H1 (cell line): Measurements from ENCODE around the gene XPOT. TPM values are rescaled to one million over a fixed set of nuclear protein-coding genes. Genes with fewer than 3 reads are reported as not detected.

Experiments used
- CTCF ChIA-PET: fragments of 300-600 bp; sonication (Branson Sonifier 250); formaldehyde crosslinking; loops from one replicate; lab custom pipeline; 2021; ENCODE audit not compliant: partially characterized antibody; lab: Charles Lee
- POLR2A ChIA-PET: fragments of 300-600 bp; sonication (Branson Sonifier 250); formaldehyde crosslinking; loops from one replicate; lab custom pipeline; 2021; ENCODE audit warnings: inconsistent platforms; ENCODE audit not compliant: partially characterized antibody; lab: Charles Lee
- DNase-seq, 2 experiments: peaks; one replicate each; pipeline versions ENCODE4 v3.0.0 to v3.0.0-alpha.2; 2010 to 2022; ENCODE audit warnings: low spot score in 2 of 2, low read depth in 1 of 2, mixed read lengths in 1 of 2
- FAIRE-seq: peaks from 2 replicates; lab custom pipeline; 2011; peaks lifted over from hg19 to GRCh38; lab: Jason Lieb, UNC
- H2AFZ ChIP-seq: 2 replicates; pipeline ENCODE4 v1.8.1; 2012; ENCODE audit warnings: low read length, inconsistent platforms
- H2AK5ac ChIP-seq: 2 replicates; pipeline ENCODE4 v1.6.1; 2013; ENCODE audit warnings: low read depth, low read length
- H2BK120ac ChIP-seq: replicated peaks from 2 replicates; pipeline ENCODE3; 2013; ENCODE audit warnings: low read depth, low read length, inconsistent platforms
- H2BK12ac ChIP-seq: 2 replicates; pipeline ENCODE4 v1.6.1; 2013; ENCODE audit warnings: low read depth, low read length
- H2BK15ac ChIP-seq: 2 replicates; pipeline ENCODE4 v1.6.1; 2013; ENCODE audit warnings: low read length
- H2BK20ac ChIP-seq: 2 replicates; pipeline ENCODE4 v1.6.1; 2013; ENCODE audit warnings: low read length
- H2BK5ac ChIP-seq: 2 replicates; pipeline ENCODE4 v1.6.1; 2013; ENCODE audit warnings: low read depth, low read length
- H3K14ac ChIP-seq: 2 replicates; pipeline ENCODE4 v1.6.1; 2013; ENCODE audit warnings: inconsistent platforms; ENCODE audit not compliant: insufficient read length
- H3K18ac ChIP-seq: 2 replicates; pipeline ENCODE4 v1.6.1; 2013; ENCODE audit warnings: low read length; ENCODE audit errors: extremely low read depth
- H3K23ac ChIP-seq: 2 replicates; pipeline ENCODE4 v1.6.1; 2013; ENCODE audit warnings: inconsistent platforms; ENCODE audit not compliant: insufficient read length
- H3K23me2 ChIP-seq: 2 replicates; pipeline ENCODE4 v1.6.1; 2013; ENCODE audit warnings: low read depth, low read length
- H3K27ac ChIP-seq: 2 replicates; pipeline ENCODE4 v1.6.1; 2011; ENCODE audit warnings: low read depth, low read length, inconsistent platforms
- H3K27me3 ChIP-seq, 4 experiments: replicated peaks in 1 of 4; 1 replicate in 1 of 4; 2 replicates in 3 of 4; pipeline versions ENCODE4 v1.6.1 to v1.8.1; 2011 to 2013; ENCODE audit warnings: low read length in 3 of 4, mild to moderate bottlenecking in 3 of 4, inconsistent platforms in 2 of 4, mixed read lengths in 2 of 4, moderate library complexity in 1 of 4; ENCODE audit not compliant: control insufficient read depth in 3 of 4, insufficient read depth in 3 of 4; ENCODE audit errors: extremely low read depth in 1 of 4
- H3K36me3 ChIP-seq, 4 experiments: 2 replicates each; pipeline versions ENCODE4 v1.6.1 to v1.8.1; 2011 to 2013; ENCODE audit warnings: mild to moderate bottlenecking in 4 of 4, low read length in 3 of 4, moderate library complexity in 2 of 4, control low read depth in 1 of 4, inconsistent platforms in 1 of 4; ENCODE audit not compliant: insufficient read depth in 4 of 4, control insufficient read depth in 2 of 4
- H3K4ac ChIP-seq: replicated peaks from 2 replicates; pipeline ENCODE3; 2013; ENCODE audit warnings: low read length, low read depth, mixed read lengths, inconsistent platforms; ENCODE audit not compliant: insufficient read length
- H3K4me1 ChIP-seq, 4 experiments: replicated peaks in 1 of 4; 1 replicate in 1 of 4; 2 replicates in 3 of 4; pipeline versions ENCODE4 v1.6.1 to v1.8.1; 2011 to 2013; ENCODE audit warnings: low read length in 3 of 4, inconsistent platforms in 2 of 4, mixed read lengths in 1 of 4; ENCODE audit not compliant: insufficient read depth in 4 of 4, control insufficient read depth in 3 of 4
- H3K4me2 ChIP-seq, 2 experiments: 2 replicates each; pipeline versions ENCODE4 v1.6.1 to v1.8.1; 2011 to 2013; ENCODE audit warnings: low read depth in 2 of 2, low read length in 2 of 2, control low read depth in 1 of 2, inconsistent platforms in 1 of 2, mild to moderate bottlenecking in 1 of 2; ENCODE audit not compliant: insufficient read depth in 1 of 2
- H3K4me3 ChIP-seq, 4 experiments: fragments of 200-600, 300-600 bp in 1 of 4; sonication (generic), shearing (Covaris generic), sonication (Bioruptor Twin) in 1 of 4; 2 replicates each; pipeline versions ENCODE4 v1.5.1 to v1.8.1; 2011 to 2016; ENCODE audit warnings: low read length in 4 of 4, low read depth in 3 of 4, control low read depth in 2 of 4, inconsistent platforms in 2 of 4, mild to moderate bottlenecking in 2 of 4, mixed read lengths in 1 of 4, moderate library complexity in 1 of 4; ENCODE audit not compliant: insufficient read depth in 2 of 4; ENCODE audit errors: extremely low read depth in 1 of 4
- H3K56ac ChIP-seq: replicated peaks from 2 replicates; pipeline ENCODE3; 2013; ENCODE audit warnings: low read depth, mild to moderate bottlenecking, mixed read lengths, low read length, inconsistent platforms; ENCODE audit not compliant: insufficient read length
- H3K79me1 ChIP-seq: 2 replicates; pipeline ENCODE4 v1.6.1; 2013; ENCODE audit warnings: low read depth, low read length, control low read depth
- H3K79me2 ChIP-seq, 2 experiments: 2 replicates each; pipeline versions ENCODE4 v1.6.1 to v1.8.1; 2012 to 2013; ENCODE audit warnings: low read length in 2 of 2, mild to moderate bottlenecking in 2 of 2, inconsistent platforms in 1 of 2; ENCODE audit not compliant: insufficient read depth in 2 of 2, control insufficient read depth in 1 of 2
- H3K9ac ChIP-seq, 4 experiments: replicated peaks in 1 of 4; 1 replicate in 1 of 4; 2 replicates in 3 of 4; pipeline versions ENCODE4 v1.6.1 to v1.8.1; 2011 to 2013; ENCODE audit warnings: low read depth in 3 of 4, low read length in 3 of 4, control low read depth in 2 of 4, mild to moderate bottlenecking in 2 of 4, moderate library complexity in 2 of 4, inconsistent platforms in 1 of 4; ENCODE audit errors: extremely low read depth in 1 of 4
- H3K9me3 ChIP-seq, 2 experiments: 2 replicates each; pipeline versions ENCODE4 v1.6.1 to v1.8.1; 2012 to 2013; ENCODE audit warnings: mild to moderate bottlenecking in 2 of 2, moderate library complexity in 2 of 2, control low read depth in 1 of 2, inconsistent platforms in 1 of 2, low read depth in 1 of 2, low read length in 1 of 2, mixed read lengths in 1 of 2; ENCODE audit not compliant: insufficient read depth in 2 of 2
- H4K20me1 ChIP-seq, 2 experiments: replicated peaks in 1 of 2; 2 replicates each; pipeline versions ENCODE3 to v1.8.1; 2011 to 2013; ENCODE audit warnings: inconsistent platforms in 2 of 2, low read length in 2 of 2, mild to moderate bottlenecking in 1 of 2; ENCODE audit not compliant: insufficient read depth in 2 of 2, control insufficient read depth in 1 of 2
- H4K5ac ChIP-seq: 2 replicates; pipeline ENCODE4 v1.6.1; 2013; ENCODE audit warnings: low read length, low read depth, mixed read lengths, inconsistent platforms; ENCODE audit not compliant: insufficient read length
- H4K8ac ChIP-seq: 2 replicates; pipeline ENCODE4 v1.8.0; 2013; ENCODE audit warnings: mild to moderate bottlenecking, moderate library complexity, low read length, inconsistent platforms; ENCODE audit not compliant: insufficient read depth; ENCODE audit errors: extremely low read depth
- H4K91ac ChIP-seq: replicated peaks from 2 replicates; pipeline ENCODE3; 2013; ENCODE audit warnings: low read length, mixed read lengths, inconsistent platforms; ENCODE audit not compliant: insufficient read length
- ASH2L ChIP-seq: fragments of 200-600, 300-600 bp; sonication (generic); IDR thresholded peaks from one replicate; pipeline ENCODE4 v1.7.1; 2017; ENCODE audit warnings: low read length
- CEBPB ChIP-seq: IDR thresholded peaks from 2 replicates; pipeline ENCODE4 v1.6.1; 2012; ENCODE audit warnings: low read depth, low read length
- CHD2 ChIP-seq: IDR thresholded peaks from 2 replicates; pipeline ENCODE4 v1.6.1; 2012; ENCODE audit warnings: low read length, improper control_type of control experiment
- EZH2 ChIP-seq: fragments of 200-600 bp; sonication (generic); IDR thresholded peaks from 2 replicates; pipeline ENCODE4 v1.7.1; 2012; ENCODE audit warnings: low read depth, mild to moderate bottlenecking, moderate library complexity, low read length, inconsistent platforms; ENCODE audit not compliant: severe bottlenecking
- HDAC2 ChIP-seq, 2 experiments: fragments of 300-600 bp in 1 of 2; sonication (generic) in 1 of 2; IDR thresholded peaks; 2 replicates each; pipeline ENCODE4 v1.6.1; 2011 to 2012; ENCODE audit warnings: low read depth in 2 of 2, low read length in 2 of 2, mild to moderate bottlenecking in 2 of 2, moderate library complexity in 2 of 2, borderline replicate concordance in 1 of 2, inconsistent platforms in 1 of 2
- KDM1A ChIP-seq: fragments of 200-600, 300-600 bp; sonication (generic); IDR thresholded peaks from 2 replicates; pipeline ENCODE4 v1.7.1; 2016; ENCODE audit warnings: mild to moderate bottlenecking, low read length, borderline replicate concordance
- NANOG ChIP-seq: IDR thresholded peaks from 2 replicates; pipeline ENCODE4 v1.6.1; 2011; ENCODE audit warnings: low read length, low read depth, mild to moderate bottlenecking, inconsistent platforms; ENCODE audit not compliant: insufficient read depth, poor library complexity, severe bottlenecking
- POLR2A ChIP-seq, 2 experiments: IDR thresholded peaks; 1 replicate in 1 of 2; 2 replicates in 1 of 2; pipeline ENCODE4 v1.6.1; 2011; ENCODE audit warnings: low read depth in 2 of 2, low read length in 2 of 2, mild to moderate bottlenecking in 2 of 2; ENCODE audit errors: control extremely low read depth in 1 of 2
- POU5F1 ChIP-seq: IDR thresholded peaks from 2 replicates; pipeline ENCODE4 v1.6.1; 2011; ENCODE audit warnings: low read depth, mild to moderate bottlenecking, low read length, moderate library complexity
- RNF2 ChIP-seq: fragments of 200-900, 300-1000 bp; sonication (generic); IDR thresholded peaks from 2 replicates; pipeline ENCODE4 v1.7.1; 2016; ENCODE audit warnings: borderline replicate concordance, low read depth, mild to moderate bottlenecking, antibody characterized with exemption, low read length; ENCODE audit not compliant: poor library complexity, severe bottlenecking; ENCODE audit errors: missing control alignments
- TBP ChIP-seq: IDR thresholded peaks from 2 replicates; pipeline ENCODE4 v1.6.1; 2011; ENCODE audit warnings: low read depth, low read length, improper control_type of control experiment
- WGBS, 2 experiments: shearing (Covaris generic) in 1 of 2; methylation state at CpG; one replicate each; pipeline versions ENCODE4 v1.1.6 to v1.1.7; 2013 to 2015; ENCODE audit warnings: low lambda C conversion rate in 2 of 2, mixed read lengths in 2 of 2, inconsistent platforms in 1 of 2, low coverage in 1 of 2, missing lambda C conversion rate in 1 of 2; ENCODE audit not compliant: insufficient replicate concordance in 2 of 2, insufficient coverage in 1 of 2, insufficient read length in 1 of 2; ENCODE audit errors: extremely low coverage in 1 of 2, missing lambda C conversion rate in 1 of 2; 5-methylcytosine and 5-hydroxymethylcytosine counted together
- polyA plus RNA-seq, 7 experiments: library from polyadenylated mRNA; depleted of rRNA in 3 of 7; stranded (reverse) in 5 of 7; unstranded in 2 of 7; fragments of >200 nt in 5 of 7; fragments of 200-250 nt in 2 of 7; gene quantifications; 1 replicate in 5 of 7; 2 replicates in 1 of 7; 4 replicates in 1 of 7; pipeline versions ENCODE4 v1.2.1 to v1.2.3, GENCODE V29; 2011 to 2013; ENCODE audit warnings: missing spikeins in 2 of 7, mixed read lengths in 2 of 7
- total RNA-seq: library from RNA; stranded (reverse); fragmentation: NEBNext Ultra II Directional; extraction: Animal tissue kit (Norgen Biotek cat#: 25700); gene quantifications from 2 replicates; pipeline ENCODE4 v1.2.1, GENCODE V29; 2021
- TF ChIP-seq, protein P1 (sequence below): IDR thresholded peaks from 2 replicates; pipeline ENCODE4 v1.6.1; 2012; ENCODE audit warnings: inconsistent platforms
- TF ChIP-seq, protein P2 (sequence below): IDR thresholded peaks from 2 replicates; pipeline ENCODE4 v1.6.1; 2012; ENCODE audit warnings: inconsistent platforms

XPOT gene
- total and polyA plus RNA-seq, 2 of the 8 experiments (the other 6 are each of a cell fraction or from before 2014, with no cell fraction given) = 38.8 to 176 TPM

DNA sequence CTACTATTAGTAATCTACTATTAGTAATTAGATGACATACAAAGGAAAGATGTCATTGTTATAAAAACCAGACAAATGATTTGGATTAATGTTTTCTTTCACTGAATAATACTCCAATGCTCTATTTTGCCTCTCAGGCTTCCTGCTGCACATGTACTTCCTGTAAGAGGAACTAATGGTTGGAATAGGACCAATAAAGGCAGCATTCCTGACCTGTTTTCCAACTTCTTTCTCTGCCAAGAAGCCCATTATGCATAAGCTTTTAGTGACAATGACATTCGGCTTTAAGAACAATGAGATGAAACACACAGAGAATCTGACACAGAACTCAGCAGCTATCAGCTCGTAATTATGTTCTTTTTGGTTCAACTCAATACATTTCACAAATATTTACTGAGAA is 8.5 kb upstream of the XPOT start:
- Histone ChIP-seq H4K91ac (no peak overlapping the region), H2BK12ac (no peak overlapping the region), H3K36me3 (no peaks in the 10 kb centered on the region), H3K4me2 (no peak overlapping the region), H2BK20ac (no peak overlapping the region), H3K4me3 (no peak overlapping the region), H4K8ac (no peak overlapping the region), H2BK15ac (no peak overlapping the region), H3K9me3 (no peaks in the 10 kb centered on the region), H3K56ac (no peak overlapping the region), H2AK5ac (no peak overlapping the region), H3K27me3 (peaks cover 0 to under 1% (median under 1%) of the 10 kb centered on the region in 4 experiments; a peak in 2 of 7 replicates), H3K4me1 (peaks cover 0 to 3% (median 0%) of the 10 kb centered on the region in 4 experiments; a peak in 2 of 7 replicates), H2BK120ac (no peak overlapping the region), H3K4ac (no peak overlapping the region), H3K23ac (no peak overlapping the region), H3K79me1 (no peaks in the 10 kb centered on the region), H3K23me2 (no peaks in the 10 kb centered on the region), H2BK5ac (no peak overlapping the region), H3K27ac (no peak overlapping the region), H3K79me2 (no peaks in the 10 kb centered on the region), H4K5ac (no peak overlapping the region), H2AFZ (no peak overlapping the region), H3K9ac (no peak overlapping the region), H3K18ac (no peak overlapping the region), H3K14ac (no peak overlapping the region), H4K20me1 (no peaks in the 10 kb centered on the region)
- CTCF ChIA-PET = interaction anchor here (1.9 kb wide), 1 partner anchor 121 kb away, joined by 5 read pairs; no protein-coding TSS in a partner anchor
- POLR2A ChIA-PET = no interaction called here
- no peak for DNase-seq
- WGBS, 2 experiments = 92% methylated on average over 2 of the region's 2 CpGs; no CpG with 5 or more reads in 1 of the 2 experiments
- FAIRE-seq = no peak
- TF ChIP-seq EZH2 (no peak), KDM1A (no peak), HDAC2 (IDR thresholded peaks at IDR 0.05; ENCODE audit: borderline replicate concordance in 1 of 2, low read depth in 2 of 2, low read length in 2 of 2) (no peak), CEBPB (no peak), POU5F1 (no peak), NANOG (no peak), TBP (no peak), CHD2 (no peak), ASH2L (no peak), RNF2 (no peak), POLR2A (IDR thresholded peaks at IDR 0.05; ENCODE audit: control extremely low read depth in 1 of 2, low read depth in 2 of 2, low read length in 2 of 2) (no peak)
- TF ChIP-seq, protein P1, sequence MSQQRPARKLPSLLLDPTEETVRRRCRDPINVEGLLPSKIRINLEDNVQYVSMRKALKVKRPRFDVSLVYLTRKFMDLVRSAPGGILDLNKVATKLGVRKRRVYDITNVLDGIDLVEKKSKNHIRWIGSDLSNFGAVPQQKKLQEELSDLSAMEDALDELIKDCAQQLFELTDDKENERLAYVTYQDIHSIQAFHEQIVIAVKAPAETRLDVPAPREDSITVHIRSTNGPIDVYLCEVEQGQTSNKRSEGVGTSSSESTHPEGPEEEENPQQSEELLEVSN = no peak
- TF ChIP-seq, protein P2, sequence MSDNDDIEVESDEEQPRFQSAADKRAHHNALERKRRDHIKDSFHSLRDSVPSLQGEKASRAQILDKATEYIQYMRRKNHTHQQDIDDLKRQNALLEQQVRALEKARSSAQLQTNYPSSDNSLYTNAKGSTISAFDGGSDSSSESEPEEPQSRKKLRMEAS = no peak
